ENCODE measurements around the gene PARD6G. TPM values are rescaled to one million over a fixed set of nuclear protein-coding genes. Genes with fewer than 3 reads are reported as not detected.

The PARD6G gene
- polyA plus RNA-seq, 5 donors = 17.7 to 20.4 (median 19.1) TPM

GRCh38 chr18:80112624-80113248 is 134.6 kb downstream of the PARD6G start:
- no peak for DNase-seq

- DNase-seq = peak in 1 of 2 donors; percentile 29
These were observed 137.6 kb downstream of the PARD6G start for GRCh38 chr18:80109676-80110078.

- DNase-seq = peak; percentile 71 to 79
These were observed 138.3 kb downstream of the PARD6G start, which contains the start of gene ADNP2 for GRCh38 chr18:80108739-80109675. Gene ADNP2 (plus strand): TSS chr18:80109262. CDS start chr18:80117543, 8,281 bp downstream.

GRCh38 chr18:80108121-80108536 is 139.2 kb downstream of the PARD6G start:
- no peak for DNase-seq

- no peak for DNase-seq
These were observed 139.9 kb downstream of the PARD6G start for GRCh38 chr18:80107426-80107825.

Other genes with a start within 250 kb of the PARD6G start
- gene RBFA, start 213.1 kb downstream of the PARD6G start, polyA plus RNA-seq (ENCODE audit: insufficient read depth in 1 of 5, insufficient read length in 5 of 5, low replicate concordance in 1 of 5) = 10 to 100 TPM; 36.3 to 41.7 (median 37.8) TPM
- gene ADNP2, start 138.3 kb downstream of the PARD6G start, polyA plus RNA-seq (ENCODE audit: insufficient read depth in 1 of 5, insufficient read length in 5 of 5, low replicate concordance in 1 of 5) = 10 to 100 TPM; 17.4 to 20.6 (median 18.3) TPM

Data from right lung (tissue), 5 donors.